PC-9 (cell line): ENCODE results near the gene ROBO1. TPM values are rescaled to one million over a fixed set of nuclear protein-coding genes. Genes with fewer than 3 reads are reported as not detected.

Experiments used
- BruUV-seq: library from RNA; stranded (reverse); fragments of 400-500 nt; replicated peaks from 2 replicates; lab custom pipeline; 2021; lab: Mats Ljungman, UMichigan
- CTCF ChIA-PET: fragments of 300-600 bp; sonication (Branson Sonifier 250); formaldehyde crosslinking; loops from one replicate; lab custom pipeline; 2022; ENCODE audit warnings: antibody characterized with exemption; lab: Charles Lee
- POLR2A ChIA-PET: fragments of 300-600 bp; sonication (Branson Sonifier 250); formaldehyde crosslinking; loops from one replicate; lab custom pipeline; 2022; ENCODE audit warnings: antibody characterized with exemption; ENCODE audit not compliant: unreplicated experiment; lab: Charles Lee
- DNase-seq, 2 experiments: peaks; one replicate each; pipeline versions ENCODE4 v3.0.0 to v3.0.0-alpha.2; 2015 to 2022; ENCODE audit warnings: mixed read lengths in 1 of 2
- H2AFZ ChIP-seq: fragments of 200-600 bp; sonication (generic); 2 replicates; pipeline ENCODE4 v1.8.1; 2017; ENCODE audit warnings: antibody characterized with exemption
- H3F3A ChIP-seq: fragments of 200-600 bp; sonication (generic); 2 replicates; pipeline ENCODE4 v1.8.1; 2017; ENCODE audit warnings: antibody characterized with exemption, mild to moderate bottlenecking, low read depth; ENCODE audit not compliant: insufficient read depth
- H3K27ac ChIP-seq: fragments of 200-600 bp; sonication (generic); 2 replicates; pipeline ENCODE4 v1.6.1; 2016; ENCODE audit warnings: mixed run types
- H3K27me3 ChIP-seq: fragments of 200-600 bp; sonication (generic); 2 replicates; pipeline ENCODE4 v1.6.1; 2016; ENCODE audit warnings: low read depth, mixed run types; ENCODE audit not compliant: insufficient read depth
- H3K36me3 ChIP-seq: fragments of 200-600 bp; sonication (generic); 2 replicates; pipeline ENCODE4 v1.6.1; 2016; ENCODE audit warnings: low read depth, mixed run types
- H3K4me1 ChIP-seq: fragments of 200-600 bp; sonication (generic); replicated peaks from 2 replicates; pipeline ENCODE4 v1.6.1; 2016; ENCODE audit warnings: mixed run types; ENCODE audit not compliant: insufficient read depth
- H3K4me2 ChIP-seq: fragments of 200-600 bp; sonication (generic); 2 replicates; pipeline ENCODE4 v1.6.1; 2017; ENCODE audit warnings: mixed run types
- H3K4me3 ChIP-seq: fragments of 200-600 bp; sonication (generic); 2 replicates; pipeline ENCODE4 v1.6.1; 2016; ENCODE audit warnings: mixed run types
- H3K79me2 ChIP-seq: fragments of 200-600 bp; sonication (generic); 2 replicates; pipeline ENCODE4 v1.6.1; 2017; ENCODE audit warnings: low read depth, mixed run types
- H3K9me2 ChIP-seq: fragments of 200-600 bp; sonication (generic); 2 replicates; pipeline ENCODE4 v1.8.1; 2017; ENCODE audit warnings: mild to moderate bottlenecking; ENCODE audit not compliant: insufficient read depth
- H3K9me3 ChIP-seq: fragments of 200-600 bp; sonication (generic); 2 replicates; pipeline ENCODE4 v1.8.1; 2016; ENCODE audit warnings: low read depth; ENCODE audit not compliant: insufficient read depth
- H4K20me1 ChIP-seq: fragments of 200-600 bp; sonication (generic); 2 replicates; pipeline ENCODE4 v1.8.1; 2017; ENCODE audit not compliant: insufficient read depth
- EZH2 ChIP-seq: fragments of 200-600 bp; sonication (generic); IDR thresholded peaks from 2 replicates; pipeline ENCODE4 v1.8.0; 2017; ENCODE audit warnings: antibody characterized with exemption, low read depth
- intact Hi-C: fragments of 100-400 bp; cut with micrococcal nuclease; formaldehyde crosslinking; loops from one replicate; pipeline ENCODE4 v1.10.0; 2022; ENCODE audit not compliant: unreplicated experiment
- total RNA-seq: library from RNA; stranded (reverse); gene quantifications from 2 replicates; pipeline ENCODE4 v1.2.3, GENCODE V29; 2021
- TF ChIP-seq, protein P1 (sequence below): fragments of 200-600 bp; sonication (generic); conservative IDR thresholded peaks from 2 replicates; pipeline ENCODE4 v1.6.1; 2017; ENCODE audit warnings: mixed run types, antibody characterized with exemption, mild to moderate bottlenecking, moderate library complexity

Gene ROBO1
- total RNA-seq, 1 experiment from 2014 or later = 17.5 TPM

- Histone ChIP-seq H3K9me3 (no peaks in the 10 kb centered on the region), H3K4me2 (no peak overlapping the region), H4K20me1 (no peaks in the 10 kb centered on the region), H3K9me2 (no peaks in the 10 kb centered on the region), H3K4me3 (no peak overlapping the region), H2AFZ (no peak overlapping the region), H3K36me3 (no peaks in the 10 kb centered on the region; the same call in 1 of the 2 replicates), H3K79me2 (no peaks in the 10 kb centered on the region), H3F3A (no peaks in the 10 kb centered on the region), H3K27ac (no peak overlapping the region), H3K4me1 (no peaks in the 10 kb centered on the region), H3K27me3 (no peaks in the 10 kb centered on the region)
- intact Hi-C loops = no loop called here
- CTCF ChIA-PET = no interaction called here
- DNase-seq = no peak
- no TSS peak for BruUV-seq
- POLR2A ChIA-PET = no interaction called here
- TF ChIP-seq, protein P1, sequence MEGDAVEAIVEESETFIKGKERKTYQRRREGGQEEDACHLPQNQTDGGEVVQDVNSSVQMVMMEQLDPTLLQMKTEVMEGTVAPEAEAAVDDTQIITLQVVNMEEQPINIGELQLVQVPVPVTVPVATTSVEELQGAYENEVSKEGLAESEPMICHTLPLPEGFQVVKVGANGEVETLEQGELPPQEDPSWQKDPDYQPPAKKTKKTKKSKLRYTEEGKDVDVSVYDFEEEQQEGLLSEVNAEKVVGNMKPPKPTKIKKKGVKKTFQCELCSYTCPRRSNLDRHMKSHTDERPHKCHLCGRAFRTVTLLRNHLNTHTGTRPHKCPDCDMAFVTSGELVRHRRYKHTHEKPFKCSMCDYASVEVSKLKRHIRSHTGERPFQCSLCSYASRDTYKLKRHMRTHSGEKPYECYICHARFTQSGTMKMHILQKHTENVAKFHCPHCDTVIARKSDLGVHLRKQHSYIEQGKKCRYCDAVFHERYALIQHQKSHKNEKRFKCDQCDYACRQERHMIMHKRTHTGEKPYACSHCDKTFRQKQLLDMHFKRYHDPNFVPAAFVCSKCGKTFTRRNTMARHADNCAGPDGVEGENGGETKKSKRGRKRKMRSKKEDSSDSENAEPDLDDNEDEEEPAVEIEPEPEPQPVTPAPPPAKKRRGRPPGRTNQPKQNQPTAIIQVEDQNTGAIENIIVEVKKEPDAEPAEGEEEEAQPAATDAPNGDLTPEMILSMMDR = no peak
- TF ChIP-seq EZH2 = no peak
Observed at GRCh38 chr3:78690766-78691165, 1077.0 kb downstream of the ROBO1 start.

DNA sequence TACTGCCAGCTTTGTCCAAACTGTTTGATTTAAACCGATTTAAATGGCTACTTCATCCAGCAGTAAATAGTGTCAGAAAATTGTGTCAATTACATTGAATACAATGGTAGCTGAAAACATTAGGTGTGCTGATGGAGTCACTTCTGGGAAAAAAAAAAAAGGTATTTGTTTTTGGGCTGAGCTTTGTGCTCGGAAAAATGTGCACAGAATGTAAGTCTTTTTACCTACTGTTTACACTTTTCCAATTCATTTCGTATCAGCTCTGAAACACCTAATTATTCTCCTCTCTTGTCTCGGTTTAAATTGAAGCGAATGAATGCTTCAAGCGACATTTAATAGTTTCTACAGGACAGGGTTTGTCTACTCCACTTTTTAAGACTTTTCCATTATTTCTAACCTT is 1078.4 kb downstream of the ROBO1 start:
- Histone ChIP-seq H3K79me2 (no peaks in the 10 kb centered on the region), H3K27me3 (no peaks in the 10 kb centered on the region), H3K4me1 (no peaks in the 10 kb centered on the region), H3K36me3 (no peaks in the 10 kb centered on the region; the same call in 1 of the 2 replicates), H4K20me1 (no peaks in the 10 kb centered on the region), H3K9me2 (no peaks in the 10 kb centered on the region), H3K4me2 (no peak overlapping the region), H3F3A (no peaks in the 10 kb centered on the region), H3K9me3 (no peaks in the 10 kb centered on the region), H3K27ac (no peak overlapping the region), H3K4me3 (no peak overlapping the region), H2AFZ (no peak overlapping the region)
- intact Hi-C loops = no loop called here
- no peak for TF ChIP-seq EZH2
- TF ChIP-seq, protein P1 = no peak
- DNase-seq = no peak
- POLR2A ChIA-PET = no interaction called here
- CTCF ChIA-PET = no interaction called here
- no TSS peak for BruUV-seq

DNA sequence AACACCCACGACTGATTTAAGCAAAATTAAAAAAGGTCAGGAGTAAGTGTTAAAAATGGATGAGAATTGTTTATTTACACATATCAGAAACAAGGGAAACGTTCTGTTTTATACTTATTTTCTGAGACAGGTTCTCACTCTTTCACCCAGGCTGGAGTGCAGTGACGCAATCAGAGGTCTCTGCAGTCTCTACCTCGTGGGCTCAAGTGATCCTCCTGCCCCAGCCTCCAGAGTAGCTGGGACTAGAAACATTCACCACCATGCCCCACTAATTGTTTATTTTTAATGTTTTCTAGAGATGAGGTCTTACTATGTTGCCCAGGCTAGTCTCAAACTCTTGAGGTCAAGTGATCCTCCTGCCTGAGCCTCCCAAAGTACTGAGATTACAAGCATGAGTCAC is 1080.3 kb downstream of the ROBO1 start:
- CTCF ChIA-PET = no interaction called here

More for the DNA sequence above, 1080.3 kb downstream of the ROBO1 start:
- intact Hi-C loops = no loop called here
- Histone ChIP-seq H4K20me1 (no peaks in the 10 kb centered on the region), H3K4me1 (no peaks in the 10 kb centered on the region), H3K79me2 (no peaks in the 10 kb centered on the region), H3F3A (no peaks in the 10 kb centered on the region), H3K4me2 (no peak overlapping the region), H3K4me3 (no peak overlapping the region), H3K27me3 (no peaks in the 10 kb centered on the region), H2AFZ (no peak overlapping the region), H3K27ac (no peak overlapping the region), H3K9me2 (no peaks in the 10 kb centered on the region), H3K9me3 (no peaks in the 10 kb centered on the region), H3K36me3 (no peaks in the 10 kb centered on the region; the same call in 1 of the 2 replicates)
- no TSS peak for BruUV-seq
- DNase-seq = no peak
- no peak for TF ChIP-seq EZH2
- TF ChIP-seq, protein P1 = no peak
- POLR2A ChIA-PET = no interaction called here
